8988T (cell line): ENCODE measurements around the gene CAPRIN2.

Experiments used
- DNase-seq: peaks from one replicate; pipeline ENCODE4 v3.0.0; 2011

CAPRIN2 gene, protein sequence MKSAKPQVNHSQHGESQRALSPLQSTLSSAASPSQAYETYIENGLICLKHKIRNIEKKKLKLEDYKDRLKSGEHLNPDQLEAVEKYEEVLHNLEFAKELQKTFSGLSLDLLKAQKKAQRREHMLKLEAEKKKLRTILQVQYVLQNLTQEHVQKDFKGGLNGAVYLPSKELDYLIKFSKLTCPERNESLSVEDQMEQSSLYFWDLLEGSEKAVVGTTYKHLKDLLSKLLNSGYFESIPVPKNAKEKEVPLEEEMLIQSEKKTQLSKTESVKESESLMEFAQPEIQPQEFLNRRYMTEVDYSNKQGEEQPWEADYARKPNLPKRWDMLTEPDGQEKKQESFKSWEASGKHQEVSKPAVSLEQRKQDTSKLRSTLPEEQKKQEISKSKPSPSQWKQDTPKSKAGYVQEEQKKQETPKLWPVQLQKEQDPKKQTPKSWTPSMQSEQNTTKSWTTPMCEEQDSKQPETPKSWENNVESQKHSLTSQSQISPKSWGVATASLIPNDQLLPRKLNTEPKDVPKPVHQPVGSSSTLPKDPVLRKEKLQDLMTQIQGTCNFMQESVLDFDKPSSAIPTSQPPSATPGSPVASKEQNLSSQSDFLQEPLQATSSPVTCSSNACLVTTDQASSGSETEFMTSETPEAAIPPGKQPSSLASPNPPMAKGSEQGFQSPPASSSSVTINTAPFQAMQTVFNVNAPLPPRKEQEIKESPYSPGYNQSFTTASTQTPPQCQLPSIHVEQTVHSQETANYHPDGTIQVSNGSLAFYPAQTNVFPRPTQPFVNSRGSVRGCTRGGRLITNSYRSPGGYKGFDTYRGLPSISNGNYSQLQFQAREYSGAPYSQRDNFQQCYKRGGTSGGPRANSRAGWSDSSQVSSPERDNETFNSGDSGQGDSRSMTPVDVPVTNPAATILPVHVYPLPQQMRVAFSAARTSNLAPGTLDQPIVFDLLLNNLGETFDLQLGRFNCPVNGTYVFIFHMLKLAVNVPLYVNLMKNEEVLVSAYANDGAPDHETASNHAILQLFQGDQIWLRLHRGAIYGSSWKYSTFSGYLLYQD

DNA sequence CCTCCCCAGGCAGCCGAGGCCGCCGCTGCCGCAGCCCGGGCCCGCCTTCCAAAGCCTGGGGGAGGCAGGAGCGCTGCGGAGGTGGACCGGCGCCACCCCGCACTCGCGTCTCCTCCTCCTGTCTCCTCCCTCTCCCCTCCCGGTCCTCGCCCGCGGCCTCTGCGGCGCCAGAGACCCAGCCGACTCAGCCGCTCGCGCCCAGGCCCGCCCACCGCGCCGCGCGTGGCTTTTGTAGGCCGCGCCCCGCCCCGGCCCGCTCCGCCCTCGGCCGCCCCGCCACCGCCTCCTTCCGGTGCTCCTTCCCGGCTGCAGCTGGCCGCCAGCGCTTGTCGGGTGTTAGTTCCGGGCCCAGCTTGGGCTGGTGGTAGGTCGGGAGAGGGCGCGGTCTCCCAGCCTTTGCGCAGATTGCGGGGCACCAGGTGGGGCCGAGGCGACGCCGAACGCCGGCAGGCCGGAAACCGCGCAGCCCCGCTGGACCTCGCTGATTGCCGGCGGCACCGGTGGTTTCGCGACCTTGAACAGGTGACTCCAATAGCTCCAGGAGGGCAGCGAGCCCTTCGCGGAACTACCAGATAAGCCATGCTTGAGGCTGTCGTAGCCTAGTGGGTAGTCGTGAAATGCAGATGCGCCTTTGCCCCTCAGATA is at the start of gene CAPRIN2:
CAPRIN2 (minus strand) TSS at position 202 of the 645 bp plus-strand sequence. CDS start 1,431 bp downstream, outside the sequence.
- peak; percentile 85 for DNase-seq

- DNase-seq, result no peak
These were observed 42.9 kb upstream of the CAPRIN2 start for GRCh38 chr12:30797689-30798088.

- DNase-seq, result no peak
These were observed 42.2 kb upstream of the CAPRIN2 start for GRCh38 chr12:30796891-30797371.

DNA sequence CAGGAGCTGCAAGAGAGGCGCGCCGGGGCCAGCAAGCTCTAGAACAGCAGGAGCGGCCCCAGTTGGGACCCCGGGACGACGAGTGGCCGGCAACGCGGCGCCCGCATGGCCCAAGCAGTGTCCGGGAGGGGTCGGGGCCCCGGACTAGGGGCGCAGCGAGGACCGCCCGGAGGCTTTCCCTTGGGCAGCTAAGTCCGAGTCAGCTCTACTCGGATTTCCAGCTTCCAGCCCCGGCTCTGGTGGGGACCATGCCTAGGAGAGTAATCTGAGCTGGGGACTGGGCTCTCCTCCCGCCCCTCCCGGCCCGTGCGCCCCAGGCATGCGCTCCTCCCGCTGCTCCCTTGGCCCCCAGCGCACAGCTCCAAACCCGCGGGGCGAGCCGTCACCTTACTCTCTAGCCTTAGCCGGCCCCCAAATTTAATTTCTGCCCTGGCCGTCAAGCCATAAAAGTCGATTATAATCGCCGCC is 41.6 kb upstream of the CAPRIN2 start:
- DNase-seq, result peak; percentile 40

GRCh38 chr12:30795410-30796312 is 40.9 kb upstream of the CAPRIN2 start:
- peak; percentile 72 for DNase-seq

- peak; percentile 74 for DNase-seq
These were observed 40.0 kb upstream of the CAPRIN2 start for GRCh38 chr12:30794591-30795409.

DNA sequence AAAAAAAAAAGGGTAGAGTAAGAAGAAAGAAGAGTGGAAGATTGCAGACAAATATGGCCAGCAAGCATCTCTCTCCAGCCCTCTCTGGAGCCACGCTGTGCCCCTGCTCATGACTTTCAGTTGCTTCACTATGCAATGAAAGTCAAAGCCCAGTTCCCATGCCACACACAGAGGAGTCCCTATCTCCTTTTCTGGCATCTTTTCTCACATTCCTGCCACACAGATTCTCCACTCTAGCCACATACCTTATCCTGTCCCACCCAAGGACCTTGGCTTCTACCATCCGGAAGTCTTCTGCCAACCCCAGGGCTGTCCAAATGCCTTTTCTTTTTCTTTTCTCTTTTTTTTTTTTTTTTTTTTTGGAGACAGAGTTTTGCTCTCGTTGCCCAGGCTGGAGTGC is 39.3 kb upstream of the CAPRIN2 start:
- no peak for DNase-seq

- DNase-seq, result no peak
These were observed 38.1 kb upstream of the CAPRIN2 start for GRCh38 chr12:30792648-30793499.

DNA sequence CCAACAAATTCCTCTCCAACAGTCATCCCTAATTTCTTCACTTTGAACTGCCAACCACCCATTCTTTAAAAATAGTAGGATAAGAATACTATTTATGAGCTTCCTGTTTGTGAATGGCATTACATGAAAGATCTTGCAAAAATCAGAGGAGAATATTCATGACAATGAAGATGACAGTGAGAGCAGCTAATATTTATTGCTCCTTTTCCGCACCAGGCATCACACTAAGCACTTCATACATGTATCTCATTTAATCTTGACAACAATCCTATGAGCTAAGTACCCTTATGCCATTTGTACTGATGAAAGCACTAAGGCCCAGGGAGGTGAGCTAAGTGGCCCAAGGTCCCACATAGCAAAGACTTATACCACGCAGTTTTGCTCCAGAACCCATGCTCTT is 37.3 kb upstream of the CAPRIN2 start:
- no peak for DNase-seq

DNA sequence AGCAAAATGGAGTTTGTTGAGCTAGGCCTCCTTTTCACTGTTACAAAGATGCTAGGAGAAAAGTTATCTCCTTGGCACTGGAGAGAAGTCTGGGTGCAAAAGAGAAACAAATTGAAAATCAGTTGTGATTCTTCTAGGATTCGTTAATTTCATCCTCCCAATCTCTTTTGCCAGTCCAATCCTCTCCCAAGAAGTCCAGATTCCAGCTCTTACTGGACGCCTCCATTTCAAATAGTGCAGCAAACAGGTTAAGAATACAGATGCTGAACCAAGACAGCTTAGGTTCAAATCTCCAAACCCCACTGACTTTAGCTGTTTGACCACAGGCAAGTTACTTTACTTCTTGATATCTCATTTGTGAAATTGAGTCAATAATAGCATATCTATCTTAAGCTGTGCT is 34.0 kb upstream of the CAPRIN2 start:
- DNase-seq, result no peak

- DNase-seq, result no peak
These were observed 30.9 kb upstream of the CAPRIN2 start for GRCh38 chr12:30785630-30786029.

DNA sequence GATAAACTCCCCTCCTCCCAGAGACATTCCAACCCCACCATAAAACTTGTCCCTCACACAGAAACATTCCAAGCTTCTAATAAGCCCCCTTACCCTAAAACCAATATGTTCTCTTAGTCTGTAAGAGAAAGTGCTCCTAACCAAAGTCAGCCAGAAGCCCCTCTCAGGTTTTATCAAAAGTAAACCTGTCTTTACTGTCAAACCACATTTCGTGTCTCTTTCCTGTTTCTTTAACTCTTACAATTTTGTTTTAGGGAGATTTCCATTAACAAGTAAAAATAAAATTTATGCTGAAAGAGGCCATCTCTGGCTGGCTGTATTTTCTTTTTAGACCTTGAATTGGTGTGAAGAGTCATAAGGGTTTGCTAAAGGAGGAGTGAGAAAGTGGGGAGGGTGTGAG is 29.8 kb upstream of the CAPRIN2 start:
- no peak for DNase-seq

- no peak for DNase-seq
These were observed 29.2 kb upstream of the CAPRIN2 start for GRCh38 chr12:30783946-30784345.

- DNase-seq, result no peak
These were observed 27.8 kb upstream of the CAPRIN2 start for GRCh38 chr12:30782316-30783173.

GRCh38 chr12:30779578-30779977 is 24.8 kb upstream of the CAPRIN2 start:
- no peak for DNase-seq

GRCh38 chr12:30779178-30779577 is 24.4 kb upstream of the CAPRIN2 start:
- DNase-seq, result no peak

GRCh38 chr12:30774599-30774998 is 19.8 kb upstream of the CAPRIN2 start:
- DNase-seq, result no peak

DNA sequence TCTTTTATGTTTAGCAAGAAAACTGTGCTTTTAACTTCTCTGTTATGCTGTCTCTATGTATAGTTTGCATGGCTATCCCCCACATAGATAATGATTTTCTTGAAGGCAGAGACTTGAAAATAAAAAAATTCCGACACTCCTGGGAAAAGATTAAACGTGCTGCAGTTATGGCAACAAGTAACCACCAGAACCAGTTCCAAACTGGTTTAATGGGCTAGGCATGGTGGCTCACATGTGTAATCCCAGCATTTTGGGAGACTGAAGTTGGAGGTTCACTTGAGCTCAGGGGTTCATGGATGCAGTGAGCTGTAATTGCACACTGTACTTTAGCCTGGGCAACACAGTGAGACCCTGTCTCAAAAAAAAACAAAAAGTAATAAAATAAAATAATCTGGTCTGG is 15.1 kb upstream of the CAPRIN2 start:
- DNase-seq, result no peak

DNA sequence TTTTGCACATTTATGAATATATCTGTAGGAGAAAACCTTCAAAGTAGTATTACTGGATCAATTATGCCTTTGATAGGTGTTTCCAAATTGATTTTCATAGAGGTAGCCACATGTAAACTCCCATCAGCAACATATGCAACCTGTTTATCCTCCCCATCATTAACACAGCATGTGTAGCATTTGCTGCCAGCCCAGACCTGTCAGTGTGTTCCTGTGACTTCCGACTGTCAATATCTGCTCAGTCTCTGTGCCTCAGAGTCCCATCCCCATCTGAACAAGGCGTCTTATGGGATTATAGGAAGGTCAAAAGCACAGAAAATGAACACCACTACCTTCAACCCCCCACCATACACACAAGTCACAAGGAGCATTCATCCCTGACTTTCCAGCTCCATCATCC is 9.5 kb upstream of the CAPRIN2 start:
- DNase-seq, result no peak
